DMS79 treated with DMSO at 0.1 percent for 48 hours (cell line): ENCODE data around the gene RPS21.
"Not testable (repeated sequence)": the region's sequence is repeated elsewhere in the genome, so short reads cannot be mapped to it uniquely, and the experiment has no call there.

ENCODE experiments used
- DNase-seq: peaks from one replicate; lab custom pipeline; 2025; lab: John Stamatoyannopoulos, UW

Gene RPS21

DNA sequence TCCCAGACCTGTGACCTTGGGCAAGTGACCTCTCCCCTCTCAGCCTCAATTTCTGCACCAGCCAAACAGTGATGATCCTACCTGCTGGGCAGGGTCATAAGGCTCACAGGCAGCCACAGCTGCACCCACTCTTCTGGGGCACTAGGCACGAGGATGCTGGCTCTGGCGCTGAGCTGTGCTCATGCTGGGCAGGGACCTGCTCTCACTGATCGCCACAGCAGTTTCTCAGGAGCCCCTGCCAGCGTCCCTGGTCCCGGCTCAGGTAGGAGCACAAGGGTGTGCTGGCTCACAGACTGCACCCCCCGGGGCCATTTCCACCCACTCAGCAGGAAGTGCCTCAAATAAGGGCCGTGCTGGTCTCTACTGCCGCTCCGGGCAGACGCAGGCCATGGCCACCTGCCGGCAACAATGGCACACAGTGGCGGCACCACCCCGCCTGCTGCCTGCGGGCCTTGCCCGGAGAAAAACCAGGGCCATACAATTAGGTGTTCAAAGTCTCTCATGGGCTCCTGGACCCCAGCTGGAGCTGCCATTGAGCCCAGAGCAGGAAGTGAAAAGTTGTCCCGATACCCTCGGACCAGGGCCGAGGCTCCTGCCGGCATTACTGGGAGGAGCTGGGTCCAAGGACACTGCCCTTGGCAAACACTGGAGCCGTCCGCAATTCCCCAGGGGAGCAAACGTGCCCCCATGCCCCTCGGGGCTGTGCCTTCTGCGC, 24.7 kb downstream of the RPS21 start:
- DNase-seq: no peak

GRCh38 chr20:62412194-62413024, 25.5 kb downstream of the RPS21 start:
- DNase-seq: no peak

- DNase-seq: no peak
These were observed 26.2 kb downstream of the RPS21 start for GRCh38 chr20:62413025-62413570.

GRCh38 chr20:62413896-62414481, 27.1 kb downstream of the RPS21 start:
- DNase-seq: no peak

- no peak for DNase-seq
These were observed 28.6 kb downstream of the RPS21 start for GRCh38 chr20:62415354-62416111.

- DNase-seq: no peak
These were observed 30.0 kb downstream of the RPS21 start for GRCh38 chr20:62416651-62417637.

DNA sequence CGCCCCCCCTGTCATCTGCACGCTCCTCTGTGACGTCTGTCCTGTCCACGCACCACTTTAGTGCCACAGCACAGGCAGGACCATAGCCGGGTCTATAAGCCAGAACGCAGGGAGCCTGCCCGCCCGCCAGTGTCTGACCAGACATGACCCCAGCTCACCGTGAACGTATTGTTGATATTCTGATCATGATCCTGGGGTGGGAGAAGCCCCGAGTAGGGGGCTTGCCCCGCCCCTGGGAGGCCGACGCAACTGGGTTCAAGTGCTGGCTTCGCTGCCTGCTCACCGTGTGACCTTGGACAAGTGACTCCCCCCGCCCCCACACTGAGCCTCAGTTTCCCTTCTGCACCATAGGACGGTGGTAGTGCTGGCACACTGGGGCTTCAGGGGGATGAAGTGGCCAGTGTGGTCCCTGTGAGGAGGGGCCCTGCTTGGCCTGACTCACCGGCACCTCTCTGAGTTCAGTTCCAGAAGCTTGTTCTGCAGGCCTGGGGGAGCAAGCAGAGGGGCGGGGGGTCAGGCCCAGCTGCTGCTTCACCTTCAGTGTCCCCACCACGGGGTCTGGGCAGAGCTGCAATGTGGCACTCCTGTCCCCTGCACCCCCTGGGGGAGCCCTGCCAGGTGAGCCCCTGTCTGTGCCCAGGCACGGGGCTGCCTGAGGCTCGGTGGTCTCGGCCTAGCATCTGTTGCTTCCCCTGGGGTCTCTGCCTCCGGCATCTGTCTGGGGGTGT, 31.2 kb downstream of the RPS21 start:
- no peak for DNase-seq

DNA sequence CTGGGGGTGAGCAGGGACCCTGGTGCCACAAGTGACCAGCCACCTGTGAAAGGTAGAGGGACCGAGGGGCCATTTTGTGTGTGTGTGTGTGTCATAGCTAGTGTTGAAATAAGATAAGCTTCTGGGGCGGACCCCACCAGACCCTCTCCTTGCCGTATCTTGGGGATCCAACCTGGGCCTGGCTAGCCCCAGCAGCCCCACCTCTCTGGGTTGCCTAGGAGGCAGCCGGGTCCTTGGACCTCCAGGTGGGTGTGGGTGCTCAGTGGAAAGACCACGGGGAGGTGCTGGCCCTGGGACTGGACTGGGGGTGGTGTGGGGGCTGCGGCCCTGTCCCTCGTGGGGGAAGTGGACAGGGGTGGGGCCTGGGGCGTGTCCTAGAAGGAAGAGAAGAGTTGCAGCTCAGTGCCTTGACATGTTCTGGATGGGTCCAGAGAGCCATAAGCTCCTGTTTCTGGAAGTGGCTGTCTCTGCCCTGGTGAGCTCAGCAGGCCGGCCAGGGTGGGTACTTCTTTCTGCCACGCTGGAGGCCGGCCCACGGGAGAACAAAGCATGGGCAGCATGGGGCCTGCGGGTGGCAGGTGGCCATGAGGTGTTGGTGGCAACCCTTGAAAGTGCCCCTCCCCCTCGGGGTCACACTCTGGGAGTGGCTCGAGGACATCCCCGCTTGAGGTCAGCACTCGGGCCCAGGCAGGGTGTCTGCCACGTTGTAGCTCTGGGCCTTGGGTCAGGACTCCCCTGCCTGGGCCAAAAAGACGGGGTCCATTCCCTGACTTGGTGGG, 32.0 kb downstream of the RPS21 start:
- DNase-seq: no peak

- no peak for DNase-seq
These were observed 32.9 kb downstream of the RPS21 start for GRCh38 chr20:62419759-62420158.

DNA sequence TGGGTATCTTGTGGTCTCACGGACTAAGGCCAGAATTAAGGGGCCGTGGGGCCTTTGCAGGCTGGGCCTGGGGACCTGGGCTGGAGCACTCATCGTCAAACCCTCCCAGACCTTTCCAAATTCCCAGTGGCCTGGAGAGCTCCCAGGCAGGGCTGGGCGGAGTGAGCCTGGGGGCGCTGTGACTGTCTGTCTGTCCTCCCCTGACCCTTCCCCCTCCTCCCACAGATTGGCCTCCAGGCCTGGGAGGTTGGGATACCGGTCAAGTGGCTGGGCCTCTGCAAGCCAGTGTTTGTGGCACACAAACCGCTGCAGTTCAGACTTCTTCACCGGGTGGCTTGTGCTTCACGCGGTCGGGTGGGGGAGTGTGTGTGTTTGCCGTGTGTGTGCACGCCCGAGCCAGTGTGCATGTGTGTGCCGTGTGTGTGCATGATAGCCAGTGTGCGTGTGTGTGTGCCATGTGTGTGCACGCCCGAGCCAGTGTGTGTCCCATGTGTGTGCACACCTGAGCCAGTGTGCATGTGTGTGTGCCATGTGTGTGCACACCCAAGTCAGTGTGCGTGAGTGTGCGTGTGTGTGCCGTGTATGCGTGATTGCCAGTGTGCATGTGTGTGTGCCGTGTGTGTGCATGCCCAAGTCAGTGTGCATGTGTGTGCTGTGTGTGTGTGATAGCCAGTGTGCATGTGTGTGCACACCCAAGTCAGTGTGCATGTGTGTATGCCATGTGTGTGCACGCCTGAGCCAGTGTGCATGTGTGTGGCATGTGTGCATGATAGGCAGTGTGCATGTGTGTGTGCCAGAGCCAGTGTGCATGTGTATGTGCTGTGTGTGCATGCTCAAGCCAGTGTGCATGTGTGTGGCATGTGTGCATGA, 34.2 kb downstream of the RPS21 start:
- DNase-seq: no peak

- DNase-seq: no peak
These were observed 34.8 kb downstream of the RPS21 start for GRCh38 chr20:62421716-62421990.

GRCh38 chr20:62422636-62423325, 35.9 kb downstream of the RPS21 start:
- no peak for DNase-seq

- DNase-seq: no peak
These were observed 36.4 kb downstream of the RPS21 start for GRCh38 chr20:62423326-62423706.

GRCh38 chr20:62424249-62425107, 37.6 kb downstream of the RPS21 start:
- no peak for DNase-seq

DNA sequence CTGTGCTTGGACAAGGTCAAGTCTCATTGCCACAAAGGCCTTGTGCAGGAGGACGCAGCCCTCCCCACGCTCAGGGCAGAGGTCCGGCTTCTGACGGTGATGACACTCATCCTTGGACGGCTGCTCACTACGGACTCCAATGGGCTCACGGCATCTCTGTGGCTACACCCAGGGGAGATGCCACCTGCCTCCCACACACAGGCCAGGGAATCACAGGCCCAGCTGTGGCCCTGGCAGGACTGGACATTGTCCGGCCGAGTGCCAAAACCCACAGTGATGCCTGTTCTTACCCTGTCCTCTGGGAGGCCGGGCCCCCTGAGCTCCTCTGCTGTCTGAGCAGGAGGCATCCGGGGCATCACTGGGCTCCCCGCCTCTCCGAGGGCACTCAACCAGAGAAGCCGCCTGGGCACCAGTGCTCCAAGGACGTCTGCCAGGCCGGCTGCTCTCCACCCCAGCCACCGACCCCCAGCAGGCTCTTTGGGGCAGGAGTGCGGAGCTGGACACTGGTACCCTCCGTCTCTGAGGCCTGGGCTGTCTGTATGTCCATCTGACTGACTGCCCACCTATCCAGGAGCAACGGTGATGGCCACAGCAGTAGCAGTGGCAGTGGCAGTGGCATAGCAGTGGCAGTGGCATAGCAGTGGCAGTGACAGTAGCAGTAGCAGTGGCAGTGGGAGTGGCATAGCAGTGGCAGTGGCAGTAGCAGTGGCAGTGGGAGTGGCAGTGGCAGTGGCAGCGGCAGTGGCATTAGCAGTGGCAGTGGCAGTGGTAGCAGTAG, 38.6 kb downstream of the RPS21 start:
- DNase-seq: no peak

- DNase-seq: not testable (repeated sequence)
These were observed 39.1 kb downstream of the RPS21 start for GRCh38 chr20:62426059-62426348.
